PFSK-1 (cell line): ENCODE measurements around the gene CHMP1B.

Source experiments
- FOXP2 ChIP-seq: optimal IDR thresholded peaks from 2 replicates; pipeline ENCODE3; 2011; ENCODE audit warnings: borderline replicate concordance, control low read depth, inconsistent platforms; ENCODE audit not compliant: insufficient read depth; ENCODE audit errors: extremely low read length, extremely low read depth
- POLR2AphosphoS5 ChIP-seq: IDR thresholded peaks from 2 replicates; pipeline ENCODE4 v1.6.1; 2012; ENCODE audit warnings: low read depth, mild to moderate bottlenecking, control low read depth, low read length, moderate library complexity
- REST ChIP-seq, 2 experiments: IDR thresholded peaks; 2 replicates each; pipeline versions ENCODE4 v1.6.1 to v1.8.0; 2011 to 2012; ENCODE audit warnings: low read depth in 2 of 2, low read length in 2 of 2, control low read depth in 1 of 2, inconsistent platforms in 1 of 2, mild to moderate bottlenecking in 1 of 2, moderate library complexity in 1 of 2; ENCODE audit not compliant: insufficient read depth in 1 of 2
- SIN3A ChIP-seq: IDR thresholded peaks from 2 replicates; pipeline ENCODE4 v1.6.1; 2012; ENCODE audit warnings: mild to moderate bottlenecking, low read length, moderate library complexity, borderline replicate concordance; ENCODE audit not compliant: insufficient read depth
- TAF1 ChIP-seq: IDR thresholded peaks from 2 replicates; pipeline ENCODE4 v1.6.1; 2012; ENCODE audit warnings: low read length, control low read depth, borderline replicate concordance; ENCODE audit not compliant: insufficient read depth

The CHMP1B gene

GRCh38 chr18:11891737-11892136 is 40.5 kb downstream of the CHMP1B start:
- no peak for TF ChIP-seq TAF1
- no peak for TF ChIP-seq POLR2AphosphoS5
- no peak for TF ChIP-seq SIN3A
- no peak for TF ChIP-seq FOXP2
- TF ChIP-seq REST (IDR thresholded peaks at IDR 0.05; ENCODE audit: insufficient read depth in 1 of 2, low read depth in 2 of 2, low read length in 2 of 2) = no peak

- TF ChIP-seq FOXP2 (no peak), POLR2AphosphoS5 (no peak), REST (IDR thresholded peaks at IDR 0.05; ENCODE audit: insufficient read depth in 1 of 2, low read depth in 2 of 2, low read length in 2 of 2) (no peak), TAF1 (no peak)
Measured at GRCh38 chr18:11897781-11898180, 46.6 kb downstream of the CHMP1B start.

GRCh38 chr18:11899063-11899462 is 47.9 kb downstream of the CHMP1B start:
- TF ChIP-seq REST (IDR thresholded peaks at IDR 0.05; ENCODE audit: insufficient read depth in 1 of 2, low read depth in 2 of 2, low read length in 2 of 2) (no peak), FOXP2 (no peak), POLR2AphosphoS5 (no peak), TAF1 (no peak), SIN3A (no peak)

- no peak for TF ChIP-seq TAF1
- TF ChIP-seq SIN3A = no peak
Measured at GRCh38 chr18:11901826-11902438, 50.7 kb downstream of the CHMP1B start.

GRCh38 chr18:11902522-11903292 is 51.5 kb downstream of the CHMP1B start:
- TF ChIP-seq TAF1 (no peak), FOXP2 (no peak), REST (IDR thresholded peaks at IDR 0.05; ENCODE audit: insufficient read depth in 1 of 2, low read depth in 2 of 2, low read length in 2 of 2) (no peak), POLR2AphosphoS5 (no peak), SIN3A (no peak)
